ENCODE measurements around the gene PTCRA. TPM values are rescaled to one million over a fixed set of nuclear protein-coding genes. Genes with fewer than 3 reads are reported as not detected.

The PTCRA gene
- total RNA-seq, 4 donors from 2014 or later, result 0.72 TPM; not detected in 3

DNA sequence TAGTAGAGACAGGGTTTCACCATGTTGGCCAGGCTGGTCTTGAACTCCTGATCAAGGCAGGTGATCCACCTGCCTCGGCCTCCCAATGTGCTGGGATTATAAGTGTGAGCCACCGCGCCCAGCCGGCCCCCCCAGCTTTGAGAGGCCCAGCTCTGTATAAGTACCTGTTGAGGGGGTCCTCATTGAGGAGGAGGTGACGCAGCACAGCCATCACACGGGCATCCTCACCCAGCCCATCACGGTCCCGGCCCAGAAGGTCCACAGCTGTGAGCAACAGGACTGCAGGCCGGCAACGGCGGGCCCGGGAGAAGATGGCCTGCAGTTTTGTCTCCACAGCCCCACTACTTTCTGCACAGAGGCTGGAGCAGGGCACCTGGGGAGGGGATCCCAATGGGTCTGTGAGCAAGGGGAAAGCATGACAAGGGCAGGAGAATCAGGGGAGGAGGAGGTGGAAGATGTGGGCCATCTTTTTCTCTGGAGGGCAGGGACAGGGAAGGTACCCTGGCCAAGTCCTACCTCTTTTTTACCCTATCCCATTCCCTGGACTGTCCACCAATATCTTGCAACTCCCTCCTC, 52.4 kb downstream of the PTCRA start:
- TF ChIP-seq, protein P1, sequence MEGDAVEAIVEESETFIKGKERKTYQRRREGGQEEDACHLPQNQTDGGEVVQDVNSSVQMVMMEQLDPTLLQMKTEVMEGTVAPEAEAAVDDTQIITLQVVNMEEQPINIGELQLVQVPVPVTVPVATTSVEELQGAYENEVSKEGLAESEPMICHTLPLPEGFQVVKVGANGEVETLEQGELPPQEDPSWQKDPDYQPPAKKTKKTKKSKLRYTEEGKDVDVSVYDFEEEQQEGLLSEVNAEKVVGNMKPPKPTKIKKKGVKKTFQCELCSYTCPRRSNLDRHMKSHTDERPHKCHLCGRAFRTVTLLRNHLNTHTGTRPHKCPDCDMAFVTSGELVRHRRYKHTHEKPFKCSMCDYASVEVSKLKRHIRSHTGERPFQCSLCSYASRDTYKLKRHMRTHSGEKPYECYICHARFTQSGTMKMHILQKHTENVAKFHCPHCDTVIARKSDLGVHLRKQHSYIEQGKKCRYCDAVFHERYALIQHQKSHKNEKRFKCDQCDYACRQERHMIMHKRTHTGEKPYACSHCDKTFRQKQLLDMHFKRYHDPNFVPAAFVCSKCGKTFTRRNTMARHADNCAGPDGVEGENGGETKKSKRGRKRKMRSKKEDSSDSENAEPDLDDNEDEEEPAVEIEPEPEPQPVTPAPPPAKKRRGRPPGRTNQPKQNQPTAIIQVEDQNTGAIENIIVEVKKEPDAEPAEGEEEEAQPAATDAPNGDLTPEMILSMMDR (IDR thresholded peaks at IDR 0.05), result no peak

GRCh38 chr6:42968783-42969182, 52.9 kb downstream of the PTCRA start:
- no peak for ATAC-seq (ENCODE audit: low FRiP score)
- DNase-seq (ENCODE audit: low spot score), result no peak
- TF ChIP-seq, protein P1 (IDR thresholded peaks at IDR 0.05), result no peak

More for the DNA sequence above, 52.4 kb downstream of the PTCRA start:
- DNase-seq (ENCODE audit: low spot score) (no peak), ATAC-seq (ENCODE audit: low FRiP score) (no peak)

DNA sequence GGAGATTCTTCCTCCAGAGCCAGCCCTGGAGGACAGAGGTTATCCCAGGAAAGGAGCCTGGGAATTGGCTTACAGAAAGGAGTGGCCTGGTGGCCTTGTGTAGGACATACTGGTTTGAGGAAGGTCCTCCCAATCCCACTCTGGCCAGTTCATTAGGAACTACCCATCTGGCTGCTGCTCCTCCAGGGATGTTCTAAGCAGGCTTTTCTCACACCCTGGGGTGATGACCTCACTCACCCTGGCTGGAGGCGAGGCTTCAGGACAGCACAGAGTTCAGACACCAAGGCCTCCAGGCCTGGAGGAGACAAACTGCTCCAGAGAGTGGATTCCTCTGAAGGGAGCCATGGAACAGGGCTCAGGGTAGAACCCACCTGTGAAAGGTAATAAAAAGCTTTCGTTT, 53.6 kb downstream of the PTCRA start:
- DNase-seq (ENCODE audit: low spot score), result no peak
- no peak for ATAC-seq (ENCODE audit: low FRiP score)
- TF ChIP-seq, protein P1 (IDR thresholded peaks at IDR 0.05), result no peak

DNA sequence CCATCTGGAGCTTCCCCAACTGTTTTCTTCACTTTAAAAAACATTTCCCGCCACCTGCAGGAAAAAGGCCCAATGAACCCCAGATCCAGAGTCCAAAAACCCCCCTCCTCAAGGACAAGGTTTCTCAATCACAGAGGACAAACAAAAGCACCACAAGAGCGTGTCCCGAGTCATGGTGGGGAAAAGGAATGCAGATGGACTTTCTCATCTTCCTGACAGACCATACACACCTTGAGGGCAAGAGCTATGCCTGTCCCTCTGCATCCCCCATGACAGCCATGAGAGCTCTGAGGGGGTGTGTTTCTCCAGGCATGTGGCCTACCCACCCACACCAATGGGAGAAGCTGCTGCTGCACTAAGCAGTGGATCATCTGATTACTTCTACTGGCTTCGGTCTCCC, 54.1 kb downstream of the PTCRA start:
- DNase-seq (ENCODE audit: low spot score) (no peak), ATAC-seq (ENCODE audit: low FRiP score) (no peak)
- TF ChIP-seq, protein P1 (IDR thresholded peaks at IDR 0.05), result no peak

DNA sequence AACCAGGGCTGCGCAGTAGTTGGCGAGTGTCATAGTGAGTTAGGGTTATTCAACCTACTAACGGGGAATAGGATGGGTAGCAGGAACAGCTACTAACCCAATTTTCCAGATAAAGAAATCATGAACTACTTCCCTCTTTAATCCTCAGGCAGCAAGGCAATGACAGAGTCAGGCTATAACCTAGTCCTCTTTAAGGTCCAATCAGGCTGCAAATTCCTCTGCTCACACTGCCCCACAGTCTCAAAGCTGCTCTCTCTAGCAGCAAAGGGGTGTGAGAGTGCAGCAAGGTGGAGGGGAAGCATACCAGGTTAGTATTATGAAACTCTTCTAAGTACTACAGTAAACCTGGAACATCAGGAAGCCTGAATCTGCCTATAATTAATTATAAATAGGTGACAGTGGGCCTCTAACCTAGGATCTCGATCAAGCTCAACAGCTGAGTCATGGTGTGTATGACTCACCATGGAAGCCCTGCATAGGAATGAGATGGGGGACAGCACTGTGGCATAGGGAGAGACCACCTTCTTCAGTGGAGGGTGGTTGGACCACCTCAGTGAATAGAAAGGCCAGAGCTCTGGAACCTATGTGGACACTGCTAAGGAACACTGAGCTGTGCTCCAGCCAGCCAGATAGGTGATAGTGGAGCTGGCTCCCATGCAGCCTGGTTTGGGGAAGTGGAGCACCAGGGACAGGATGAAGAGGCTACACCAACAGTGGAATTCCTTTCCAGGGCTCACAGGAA, 55.2 kb downstream of the PTCRA start:
- DNase-seq (ENCODE audit: low spot score) (no peak), ATAC-seq (ENCODE audit: low FRiP score) (peak; percentile 41)
- TF ChIP-seq, protein P1 (IDR thresholded peaks at IDR 0.05), result no peak

GRCh38 chr6:42971746-42972327, 56.0 kb downstream of the PTCRA start:
- no peak for ATAC-seq (ENCODE audit: low FRiP score)
- DNase-seq (ENCODE audit: low spot score), result no peak
- TF ChIP-seq, protein P1 (IDR thresholded peaks at IDR 0.05), result no peak
